ENCODE results near the gene MYO1H.
A peak's percentile ranks its signal among the peaks of the same experiment; 100 is the strongest.
"Not testable (repeated sequence)": the region's sequence is repeated elsewhere in the genome, so short reads cannot be mapped to it uniquely, and the experiment has no call there.

The MYO1H gene

GRCh38 chr12:109421355-109422087 lies 73.8 kb downstream of the MYO1H start:
- DNase-seq (ENCODE audit: low read depth in 2 of 2) = no peak

GRCh38 chr12:109422251-109422650 lies 74.6 kb downstream of the MYO1H start:
- no peak for DNase-seq (ENCODE audit: low read depth in 2 of 2)

GRCh38 chr12:109423392-109423791 lies 75.7 kb downstream of the MYO1H start:
- no peak for DNase-seq (ENCODE audit: low read depth in 2 of 2)

GRCh38 chr12:109428037-109428629 lies 80.4 kb downstream of the MYO1H start:
- DNase-seq (ENCODE audit: low read depth in 2 of 2) = peak; percentile 57 to 61

- DNase-seq (ENCODE audit: low read depth in 2 of 2) = not testable (repeated sequence)
Observed at GRCh38 chr12:109428804-109429203, 81.1 kb downstream of the MYO1H start.

GRCh38 chr12:109430244-109430643 lies 82.5 kb downstream of the MYO1H start:
- no peak for DNase-seq (ENCODE audit: low read depth in 2 of 2)

GRCh38 chr12:109432431-109432830 lies 84.7 kb downstream of the MYO1H start:
- no peak for DNase-seq (ENCODE audit: low read depth in 2 of 2)

GRCh38 chr12:109432842-109433304 lies 85.2 kb downstream of the MYO1H start:
- peak; percentile 46 to 52 for DNase-seq (ENCODE audit: low read depth in 2 of 2)

GRCh38 chr12:109433618-109434017 lies 85.9 kb downstream of the MYO1H start:
- DNase-seq (ENCODE audit: low read depth in 2 of 2) = no peak

- no peak for DNase-seq (ENCODE audit: low read depth in 2 of 2)
Observed at GRCh38 chr12:109434582-109434981, 86.9 kb downstream of the MYO1H start.

GRCh38 chr12:109435428-109436187 lies 87.9 kb downstream of the MYO1H start:
- DNase-seq (ENCODE audit: low read depth in 2 of 2) = no peak

- DNase-seq (ENCODE audit: low read depth in 2 of 2) = no peak
Observed at GRCh38 chr12:109436188-109436560, 88.5 kb downstream of the MYO1H start.

- DNase-seq (ENCODE audit: low read depth in 2 of 2) = no peak
Observed at GRCh38 chr12:109439181-109439580, 91.5 kb downstream of the MYO1H start.

GRCh38 chr12:109439951-109440350 lies 92.3 kb downstream of the MYO1H start:
- DNase-seq (ENCODE audit: low read depth in 2 of 2) = not testable (repeated sequence)

- no peak for DNase-seq (ENCODE audit: low read depth in 2 of 2)
Observed at GRCh38 chr12:109440851-109441490, 93.3 kb downstream of the MYO1H start.

- no peak for DNase-seq (ENCODE audit: low read depth in 2 of 2)
Observed at GRCh38 chr12:109443794-109444193, 96.1 kb downstream of the MYO1H start.

GRCh38 chr12:109444259-109444658 lies 96.6 kb downstream of the MYO1H start:
- no peak for DNase-seq (ENCODE audit: low read depth in 2 of 2)

- DNase-seq (ENCODE audit: low read depth in 2 of 2) = no peak
Observed at GRCh38 chr12:109445191-109445609, 97.5 kb downstream of the MYO1H start.

GRCh38 chr12:109446869-109447268 lies 99.2 kb downstream of the MYO1H start:
- no peak for DNase-seq (ENCODE audit: low read depth in 2 of 2)

- DNase-seq (ENCODE audit: low read depth in 2 of 2) = no peak
Observed at GRCh38 chr12:109447482-109447881, 99.8 kb downstream of the MYO1H start.

GRCh38 chr12:109448272-109448671 lies 100.6 kb downstream of the MYO1H start:
- no peak for DNase-seq (ENCODE audit: low read depth in 2 of 2)

GRCh38 chr12:109448707-109449390 lies 101.1 kb downstream of the MYO1H start:
- no peak for DNase-seq (ENCODE audit: low read depth in 2 of 2)

All from stimulated activated CD8-positive, alpha-beta memory T cell treated with anti-CD3 and anti-CD28 coated beads, Interleukin-2, amount 100 ng/mL, for 1 hour (primary cell).